WI38 (cell line): Measurements from ENCODE around the gene CHL1.

Source experiments
- H3K4me3 ChIP-seq: 2 replicates; pipeline ENCODE4 v1.5.1; 2011; ENCODE audit warnings: low read depth, mild to moderate bottlenecking, control low read depth, low read length
- TF ChIP-seq, protein P1 (sequence below): IDR thresholded peaks from 2 replicates; pipeline ENCODE4 v1.5.1; 2012; ENCODE audit warnings: low read depth, mild to moderate bottlenecking, control low read depth, low read length

CHL1 gene

DNA sequence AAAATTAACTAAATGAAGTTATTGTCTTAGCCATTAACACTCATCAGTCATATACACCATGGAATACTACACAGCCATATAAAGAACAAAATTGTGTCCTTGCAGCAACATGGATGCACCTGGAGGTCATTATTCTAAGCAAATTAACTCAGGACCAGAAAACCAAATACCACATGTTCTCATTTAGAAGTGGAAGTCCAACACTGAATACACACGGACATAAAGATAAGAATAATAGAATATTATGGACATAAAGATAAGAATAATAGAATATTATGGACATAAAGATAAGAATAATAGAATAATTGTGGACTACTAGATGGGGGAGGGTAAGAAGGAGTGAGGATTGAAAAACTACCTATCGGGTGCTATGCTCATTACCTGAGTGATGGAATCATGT is 122.3 kb downstream of the CHL1 start:
- TF ChIP-seq, protein P1, sequence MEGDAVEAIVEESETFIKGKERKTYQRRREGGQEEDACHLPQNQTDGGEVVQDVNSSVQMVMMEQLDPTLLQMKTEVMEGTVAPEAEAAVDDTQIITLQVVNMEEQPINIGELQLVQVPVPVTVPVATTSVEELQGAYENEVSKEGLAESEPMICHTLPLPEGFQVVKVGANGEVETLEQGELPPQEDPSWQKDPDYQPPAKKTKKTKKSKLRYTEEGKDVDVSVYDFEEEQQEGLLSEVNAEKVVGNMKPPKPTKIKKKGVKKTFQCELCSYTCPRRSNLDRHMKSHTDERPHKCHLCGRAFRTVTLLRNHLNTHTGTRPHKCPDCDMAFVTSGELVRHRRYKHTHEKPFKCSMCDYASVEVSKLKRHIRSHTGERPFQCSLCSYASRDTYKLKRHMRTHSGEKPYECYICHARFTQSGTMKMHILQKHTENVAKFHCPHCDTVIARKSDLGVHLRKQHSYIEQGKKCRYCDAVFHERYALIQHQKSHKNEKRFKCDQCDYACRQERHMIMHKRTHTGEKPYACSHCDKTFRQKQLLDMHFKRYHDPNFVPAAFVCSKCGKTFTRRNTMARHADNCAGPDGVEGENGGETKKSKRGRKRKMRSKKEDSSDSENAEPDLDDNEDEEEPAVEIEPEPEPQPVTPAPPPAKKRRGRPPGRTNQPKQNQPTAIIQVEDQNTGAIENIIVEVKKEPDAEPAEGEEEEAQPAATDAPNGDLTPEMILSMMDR: no peak
- H3K4me3 ChIP-seq: no peak overlapping the region

DNA sequence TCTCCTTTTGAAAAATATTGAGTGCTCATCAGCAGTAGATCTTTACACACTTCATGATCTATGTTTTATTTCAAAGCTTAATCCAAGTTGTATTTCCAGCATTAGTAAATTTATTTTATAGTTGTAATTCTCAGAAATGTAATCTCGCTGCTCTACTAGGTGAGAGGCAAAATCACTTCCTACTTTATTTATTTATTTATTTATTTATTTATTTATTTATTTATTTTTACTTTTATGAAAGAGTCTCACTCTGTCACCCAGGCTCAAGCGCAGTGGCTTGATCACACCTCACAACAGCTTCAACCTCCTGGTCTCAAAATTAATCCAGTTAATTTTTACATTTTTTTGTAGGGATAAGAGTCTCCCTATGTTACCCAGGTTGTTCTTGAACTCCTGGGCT is 127.9 kb downstream of the CHL1 start:
- H3K4me3 ChIP-seq: no peak overlapping the region
- TF ChIP-seq, protein P1: no peak

DNA sequence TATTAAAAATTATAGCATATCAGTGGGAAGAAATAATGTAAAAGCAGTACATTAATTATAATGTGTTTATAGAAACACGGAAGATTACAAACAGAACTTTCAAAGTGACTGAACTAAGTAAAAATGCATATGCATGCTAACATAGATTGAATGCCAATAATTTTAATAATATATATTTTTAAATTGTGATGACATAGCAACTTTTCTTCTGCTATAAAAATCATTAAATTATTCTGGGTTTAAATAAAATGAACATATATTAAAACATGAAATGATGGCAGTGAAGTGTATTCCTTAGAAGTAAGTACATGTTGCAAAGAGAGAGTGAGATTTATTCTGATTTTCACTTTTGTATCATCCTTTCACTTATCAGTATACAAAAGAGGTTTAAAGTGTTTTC is 128.9 kb downstream of the CHL1 start:
- H3K4me3 ChIP-seq: no peak overlapping the region
- TF ChIP-seq, protein P1: no peak

DNA sequence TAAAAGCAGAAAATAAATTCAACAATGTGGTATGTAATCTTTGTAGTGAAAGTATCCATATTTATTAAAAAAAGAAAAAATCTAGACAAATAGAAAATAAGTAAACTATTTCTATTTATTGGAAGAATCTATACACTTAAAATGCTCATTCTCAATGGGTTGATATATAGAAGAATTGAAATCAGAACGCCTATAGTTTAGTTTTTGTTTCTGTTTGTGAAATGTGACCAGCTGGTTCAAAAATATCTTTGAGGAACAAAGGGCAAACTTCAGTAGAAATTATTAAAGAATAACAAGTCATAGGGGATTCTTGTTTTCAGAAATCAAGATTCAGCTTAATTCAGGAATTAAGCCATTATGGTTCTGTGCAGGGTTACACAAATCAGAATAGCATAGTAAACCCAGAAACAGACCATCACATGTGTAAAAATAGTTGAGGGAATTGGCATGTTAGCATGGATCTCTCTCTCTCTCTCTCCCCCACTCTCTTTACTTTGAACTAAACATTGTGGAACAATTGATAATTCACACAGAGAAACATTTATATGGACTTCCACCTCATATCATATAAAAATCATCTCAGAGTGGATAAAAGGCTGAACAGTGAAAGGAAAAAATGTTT is 134.0 kb downstream of the CHL1 start:
- no peak overlapping the region for H3K4me3 ChIP-seq
- TF ChIP-seq, protein P1: no peak

DNA sequence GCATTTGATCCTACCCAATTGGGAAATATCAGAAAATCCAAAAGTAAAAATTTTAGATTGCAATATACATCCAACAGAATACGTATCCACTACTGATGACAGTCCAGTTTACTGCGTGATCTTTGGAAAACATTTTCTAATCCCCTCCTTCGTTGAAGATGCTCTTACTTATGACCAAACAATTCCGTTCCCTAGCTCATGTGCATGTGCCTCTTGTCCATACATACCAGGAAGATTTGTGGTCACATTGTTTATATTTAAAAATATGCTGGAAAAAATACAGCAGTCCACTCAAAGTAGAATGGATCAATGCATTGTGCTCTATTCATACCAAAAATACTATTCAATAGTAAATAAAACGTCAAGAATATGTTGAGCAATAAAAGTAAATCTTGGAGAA is 135.3 kb downstream of the CHL1 start:
- TF ChIP-seq, protein P1: no peak
- no peak overlapping the region for H3K4me3 ChIP-seq

DNA sequence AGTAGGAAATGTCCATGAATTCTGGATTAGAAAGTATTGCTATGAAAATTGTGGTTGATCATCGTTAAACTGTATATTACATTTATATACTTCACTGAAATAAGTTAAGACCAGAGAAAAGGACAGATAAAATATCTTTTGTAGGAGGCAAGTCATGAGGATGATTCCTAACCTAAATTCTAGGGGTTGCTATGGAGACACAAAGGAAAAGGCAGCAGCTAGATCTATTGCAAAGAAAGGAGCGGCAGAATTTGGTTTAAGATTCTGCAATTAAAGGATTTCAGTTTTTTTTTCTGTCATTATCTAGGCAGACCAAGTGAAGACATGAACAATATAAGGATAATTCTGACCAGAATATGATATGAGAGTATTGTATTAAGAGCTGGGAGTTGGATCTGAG is 136.1 kb downstream of the CHL1 start:
- no peak overlapping the region for H3K4me3 ChIP-seq
- TF ChIP-seq, protein P1: no peak

DNA sequence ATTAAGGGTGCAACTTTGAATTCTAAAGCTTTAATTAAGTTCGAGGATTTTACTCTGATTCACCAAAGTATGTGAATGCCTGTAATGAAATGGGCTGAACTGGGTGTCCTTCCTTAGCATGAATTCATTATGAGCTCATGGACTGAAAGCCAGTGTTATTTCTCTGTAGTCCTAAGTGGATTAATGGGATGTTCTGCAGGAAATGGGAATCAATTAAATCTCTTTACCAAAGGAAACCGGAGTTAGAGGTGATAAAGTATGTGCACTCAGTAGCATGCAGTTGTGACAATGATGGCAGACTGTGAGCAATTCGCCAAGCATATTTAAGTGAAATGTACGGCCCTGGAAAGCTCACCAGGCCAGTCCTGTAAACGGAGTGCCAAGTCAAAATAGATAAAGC is 138.7 kb downstream of the CHL1 start:
- TF ChIP-seq, protein P1: no peak
- H3K4me3 ChIP-seq: no peak overlapping the region
